Liver (tissue), 3 donors: ENCODE data around the gene CCDC138.

Source experiments
- JUND ChIP-seq, 2 donors: IDR thresholded peaks; 2 replicates each; pipeline ENCODE4 v1.6.1; 2016; ENCODE audit warnings: antibody characterized with exemption in 2 of 2
- NR2F2 ChIP-seq: IDR thresholded peaks from 2 replicates; pipeline ENCODE4 v1.6.1; 2016; ENCODE audit warnings: antibody characterized with exemption
- RXRA ChIP-seq, 2 donors: IDR thresholded peaks; 2 replicates each; pipeline ENCODE4 v1.6.1; 2017 to 2018; ENCODE audit warnings: antibody characterized with exemption in 2 of 2, mild to moderate bottlenecking in 1 of 2
- SP1 ChIP-seq: IDR thresholded peaks from 2 replicates; pipeline ENCODE4 v1.6.1; 2018; ENCODE audit warnings: antibody characterized with exemption, mild to moderate bottlenecking
- TF ChIP-seq, protein P1 (sequence below): fragments of 150-350 bp; IDR thresholded peaks from 2 replicates; pipeline ENCODE4 v1.5.1; 2017; ENCODE audit warnings: improper control_type of control experiment, low read depth, low read length; ENCODE audit not compliant: missing input control
- donor health status: healthy.
- donor health status: healthy.

DNA sequence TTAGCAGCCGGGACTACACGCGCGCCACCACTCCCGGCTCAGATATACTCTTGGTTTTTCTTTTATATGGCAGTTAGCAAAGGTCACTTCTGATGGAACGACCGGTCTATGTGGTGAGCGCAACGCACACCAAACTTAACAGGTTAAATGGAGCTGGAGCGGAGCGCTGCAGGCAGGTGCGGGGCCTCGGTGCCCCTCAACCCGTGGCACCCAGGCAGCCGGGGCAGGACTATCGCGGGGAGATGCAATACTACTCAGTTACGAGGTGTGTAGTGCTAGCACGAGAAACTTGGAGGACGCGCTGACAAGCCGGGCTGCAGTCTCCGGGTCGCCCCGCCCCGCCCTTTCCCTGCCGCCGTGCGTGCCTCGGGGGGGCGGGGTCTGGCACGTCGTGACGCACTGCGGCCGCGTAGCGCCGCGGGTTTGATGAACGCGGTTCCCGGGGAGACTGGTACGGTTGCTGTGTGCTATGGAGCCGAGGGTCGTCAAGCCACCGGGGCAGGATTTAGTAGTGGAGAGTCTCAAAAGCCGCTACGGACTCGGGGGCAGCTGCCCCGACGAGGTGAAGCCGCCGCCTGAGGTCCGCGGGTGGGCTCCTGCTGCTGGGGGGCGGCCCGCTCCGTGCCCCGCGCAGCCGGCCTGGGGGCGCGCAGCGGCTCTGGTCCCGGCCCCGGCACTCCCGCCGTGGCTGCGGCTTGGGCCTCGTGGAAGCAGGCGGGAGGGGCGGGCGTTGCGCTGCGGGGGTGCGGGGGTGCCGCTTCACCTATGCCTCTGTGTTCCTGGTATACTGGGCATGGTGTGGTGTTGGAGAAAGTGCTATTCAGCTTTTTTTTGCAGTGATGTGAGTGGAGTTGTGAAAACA, at the start of gene CCDC138:
- no peak for TF ChIP-seq JUND (IDR thresholded peaks at IDR 0.05)
- TF ChIP-seq, protein P1, sequence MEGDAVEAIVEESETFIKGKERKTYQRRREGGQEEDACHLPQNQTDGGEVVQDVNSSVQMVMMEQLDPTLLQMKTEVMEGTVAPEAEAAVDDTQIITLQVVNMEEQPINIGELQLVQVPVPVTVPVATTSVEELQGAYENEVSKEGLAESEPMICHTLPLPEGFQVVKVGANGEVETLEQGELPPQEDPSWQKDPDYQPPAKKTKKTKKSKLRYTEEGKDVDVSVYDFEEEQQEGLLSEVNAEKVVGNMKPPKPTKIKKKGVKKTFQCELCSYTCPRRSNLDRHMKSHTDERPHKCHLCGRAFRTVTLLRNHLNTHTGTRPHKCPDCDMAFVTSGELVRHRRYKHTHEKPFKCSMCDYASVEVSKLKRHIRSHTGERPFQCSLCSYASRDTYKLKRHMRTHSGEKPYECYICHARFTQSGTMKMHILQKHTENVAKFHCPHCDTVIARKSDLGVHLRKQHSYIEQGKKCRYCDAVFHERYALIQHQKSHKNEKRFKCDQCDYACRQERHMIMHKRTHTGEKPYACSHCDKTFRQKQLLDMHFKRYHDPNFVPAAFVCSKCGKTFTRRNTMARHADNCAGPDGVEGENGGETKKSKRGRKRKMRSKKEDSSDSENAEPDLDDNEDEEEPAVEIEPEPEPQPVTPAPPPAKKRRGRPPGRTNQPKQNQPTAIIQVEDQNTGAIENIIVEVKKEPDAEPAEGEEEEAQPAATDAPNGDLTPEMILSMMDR, result no peak
- peak in 1 of 2 donors; percentile 9 for TF ChIP-seq RXRA (IDR thresholded peaks at IDR 0.05)
- no peak for TF ChIP-seq SP1
- no peak for TF ChIP-seq NR2F2
